GM19467 (cell line): ENCODE measurements around the gene SVEP1.

Experiments
- ATAC-seq: cut with Tn5 transposase; IDR thresholded peaks from one replicate; pipeline ENCODE4 v1.9.1; 2021; ENCODE audit warnings: mild to moderate bottlenecking, moderate library complexity; ENCODE audit not compliant: unreplicated experiment

Gene SVEP1

GRCh38 chr9:110528645-110529044 is 50.9 kb downstream of the SVEP1 start:
- no peak for ATAC-seq

- ATAC-seq = no peak
These were observed 53.1 kb downstream of the SVEP1 start for GRCh38 chr9:110526426-110526825.

- ATAC-seq = no peak
These were observed 58.3 kb downstream of the SVEP1 start for GRCh38 chr9:110521206-110521605.

- no peak for ATAC-seq
These were observed 59.3 kb downstream of the SVEP1 start for GRCh38 chr9:110520120-110520701.

- no peak for ATAC-seq
These were observed 62.1 kb downstream of the SVEP1 start for GRCh38 chr9:110517483-110517882.

GRCh38 chr9:110514897-110515296 is 64.6 kb downstream of the SVEP1 start:
- no peak for ATAC-seq

GRCh38 chr9:110512817-110513216 is 66.7 kb downstream of the SVEP1 start:
- no peak for ATAC-seq

GRCh38 chr9:110509792-110510191 is 69.7 kb downstream of the SVEP1 start:
- ATAC-seq = no peak

GRCh38 chr9:110502842-110503241 is 76.7 kb downstream of the SVEP1 start:
- no peak for ATAC-seq

- no peak for ATAC-seq
These were observed 79.9 kb downstream of the SVEP1 start for GRCh38 chr9:110499608-110500007.

GRCh38 chr9:110487196-110487595 is 92.3 kb downstream of the SVEP1 start:
- no peak for ATAC-seq

- ATAC-seq = no peak
These were observed 93.3 kb downstream of the SVEP1 start for GRCh38 chr9:110486218-110486617.

- no peak for ATAC-seq
These were observed 100.1 kb downstream of the SVEP1 start for GRCh38 chr9:110479481-110479880.

GRCh38 chr9:110476251-110476650 is 103.3 kb downstream of the SVEP1 start:
- no peak for ATAC-seq

- no peak for ATAC-seq
These were observed 107.4 kb downstream of the SVEP1 start for GRCh38 chr9:110472111-110472510.

GRCh38 chr9:110468950-110469349 is 110.6 kb downstream of the SVEP1 start:
- no peak for ATAC-seq

GRCh38 chr9:110465190-110465589 is 114.4 kb downstream of the SVEP1 start:
- no peak for ATAC-seq

- ATAC-seq = no peak
These were observed 115.2 kb downstream of the SVEP1 start for GRCh38 chr9:110464321-110464720.

- ATAC-seq = no peak
These were observed 116.0 kb downstream of the SVEP1 start for GRCh38 chr9:110463499-110463898.

- ATAC-seq = no peak
These were observed 122.3 kb downstream of the SVEP1 start for GRCh38 chr9:110457245-110457644.

- no peak for ATAC-seq
These were observed 122.9 kb downstream of the SVEP1 start for GRCh38 chr9:110456681-110457080.

GRCh38 chr9:110455860-110456259 is 123.7 kb downstream of the SVEP1 start:
- ATAC-seq = no peak

GRCh38 chr9:110452227-110452801 is 127.2 kb downstream of the SVEP1 start:
- ATAC-seq = no peak
